Medulla oblongata (tissue), 1 donor: ENCODE measurements around the gene BRF1.
A peak's percentile ranks its signal among the peaks of the same experiment; 100 is the strongest.

Experiments
- DNase-seq: peaks from one replicate; pipeline ENCODE4 v3.0.0-alpha.2; 2015; ENCODE audit errors: extremely low spot score

Gene BRF1

GRCh38 chr14:105260959-105261358 lies 39.8 kb downstream of the BRF1 start:
- no peak for DNase-seq

GRCh38 chr14:105258846-105259245 lies 42.0 kb downstream of the BRF1 start:
- DNase-seq = no peak

GRCh38 chr14:105257464-105257863 lies 43.3 kb downstream of the BRF1 start:
- no peak for DNase-seq

- no peak for DNase-seq
Measured at GRCh38 chr14:105256292-105256960, 44.4 kb downstream of the BRF1 start.

- DNase-seq = no peak
Measured at GRCh38 chr14:105255021-105255507, 45.7 kb downstream of the BRF1 start.

- no peak for DNase-seq
Measured at GRCh38 chr14:105253329-105253682, 47.5 kb downstream of the BRF1 start.

- DNase-seq = no peak
Measured at GRCh38 chr14:105252552-105253328, 48.1 kb downstream of the BRF1 start.

GRCh38 chr14:105251920-105252319 lies 48.9 kb downstream of the BRF1 start:
- no peak for DNase-seq

GRCh38 chr14:105250986-105251385 lies 49.8 kb downstream of the BRF1 start:
- DNase-seq = no peak

- DNase-seq = no peak
Measured at GRCh38 chr14:105250008-105250366, 50.8 kb downstream of the BRF1 start.

- DNase-seq = no peak
Measured at GRCh38 chr14:105249182-105250007, 51.4 kb downstream of the BRF1 start.

GRCh38 chr14:105248368-105249181 lies 52.2 kb downstream of the BRF1 start, which contains the start of gene BTBD6:
TSS of gene BTBD6 (plus strand) at chr14:105248533. CDS start at chr14:105248712, 179 bp downstream.
- peak; percentile 81 for DNase-seq

- no peak for DNase-seq
Measured at GRCh38 chr14:105247715-105248367, 53.0 kb downstream of the BRF1 start.

GRCh38 chr14:105247026-105247425 lies 53.8 kb downstream of the BRF1 start:
- DNase-seq = no peak

- no peak for DNase-seq
Measured at GRCh38 chr14:105244334-105244733, 56.5 kb downstream of the BRF1 start.

- no peak for DNase-seq
Measured at GRCh38 chr14:105241641-105242040, 59.2 kb downstream of the BRF1 start.

- DNase-seq = no peak
Measured at GRCh38 chr14:105240811-105241576, 59.8 kb downstream of the BRF1 start.

- DNase-seq = no peak
Measured at GRCh38 chr14:105229099-105229655, 71.6 kb downstream of the BRF1 start.

- DNase-seq = no peak
Measured at GRCh38 chr14:105228562-105228961, 72.2 kb downstream of the BRF1 start.

GRCh38 chr14:105227346-105227745 lies 73.5 kb downstream of the BRF1 start:
- no peak for DNase-seq
